Right lung (tissue), 5 donors: Measurements from ENCODE around the gene UCK1. TPM values are rescaled to one million over a fixed set of nuclear protein-coding genes. Genes with fewer than 3 reads are reported as not detected.

ENCODE experiments used
- DNase-seq, 2 donors: peaks; one replicate each; pipeline ENCODE4 v3.0.0-alpha.2; 2013
- polyA plus RNA-seq, 5 donors: library from polyadenylated mRNA; unstranded; fragments of 120-200 nt; gene quantifications; one replicate each; pipeline versions ENCODE4 v1.2.1 to v1.2.3, GENCODE V29; 2013; ENCODE audit warnings: inconsistent platforms in 1 of 5, low replicate concordance in 1 of 5; ENCODE audit not compliant: insufficient read length in 5 of 5, insufficient read depth in 1 of 5

The UCK1 gene
- polyA plus RNA-seq, 5 donors: 26.2 to 31.5 (median 30.2) TPM

- DNase-seq: no peak
These were observed 30.0 kb downstream of the UCK1 start for GRCh38 chr9:131500939-131501541.

GRCh38 chr9:131500377-131500776, 30.7 kb downstream of the UCK1 start:
- no peak for DNase-seq

- DNase-seq: no peak
These were observed 31.8 kb downstream of the UCK1 start for GRCh38 chr9:131499254-131499767.

- no peak for DNase-seq
These were observed 34.1 kb downstream of the UCK1 start for GRCh38 chr9:131496844-131497405.

- DNase-seq: no peak
These were observed 35.3 kb downstream of the UCK1 start for GRCh38 chr9:131495785-131496184.

- DNase-seq: no peak
These were observed 36.7 kb downstream of the UCK1 start for GRCh38 chr9:131494296-131494870.

GRCh38 chr9:131492070-131492469, 39.0 kb downstream of the UCK1 start:
- no peak for DNase-seq

GRCh38 chr9:131491001-131491710, 39.9 kb downstream of the UCK1 start:
- DNase-seq: no peak

GRCh38 chr9:131490514-131490913, 40.5 kb downstream of the UCK1 start:
- DNase-seq: peak in 1 of 2 donors; percentile 30

GRCh38 chr9:131487621-131488031, 43.4 kb downstream of the UCK1 start:
- no peak for DNase-seq

- no peak for DNase-seq
These were observed 44.1 kb downstream of the UCK1 start for GRCh38 chr9:131487001-131487400.

GRCh38 chr9:131485728-131486422, 45.2 kb downstream of the UCK1 start:
- no peak for DNase-seq

- no peak for DNase-seq
These were observed 45.9 kb downstream of the UCK1 start for GRCh38 chr9:131485206-131485605.

GRCh38 chr9:131484560-131485185, 46.4 kb downstream of the UCK1 start:
- DNase-seq: no peak

- DNase-seq: no peak
These were observed 47.0 kb downstream of the UCK1 start for GRCh38 chr9:131484051-131484445.

GRCh38 chr9:131483319-131484050, 47.6 kb downstream of the UCK1 start:
- DNase-seq: no peak

GRCh38 chr9:131482343-131483006, 48.6 kb downstream of the UCK1 start:
- DNase-seq: no peak

GRCh38 chr9:131481441-131482342, 49.4 kb downstream of the UCK1 start:
- DNase-seq: no peak

GRCh38 chr9:131480258-131480657, 50.8 kb downstream of the UCK1 start:
- DNase-seq: no peak
